GM19455 (cell line): Measurements from ENCODE around the gene KY.

ENCODE experiments used
- ATAC-seq: cut with Tn5 transposase; IDR thresholded peaks from one replicate; pipeline ENCODE4 v1.9.1; 2021; ENCODE audit not compliant: unreplicated experiment

The KY gene

DNA sequence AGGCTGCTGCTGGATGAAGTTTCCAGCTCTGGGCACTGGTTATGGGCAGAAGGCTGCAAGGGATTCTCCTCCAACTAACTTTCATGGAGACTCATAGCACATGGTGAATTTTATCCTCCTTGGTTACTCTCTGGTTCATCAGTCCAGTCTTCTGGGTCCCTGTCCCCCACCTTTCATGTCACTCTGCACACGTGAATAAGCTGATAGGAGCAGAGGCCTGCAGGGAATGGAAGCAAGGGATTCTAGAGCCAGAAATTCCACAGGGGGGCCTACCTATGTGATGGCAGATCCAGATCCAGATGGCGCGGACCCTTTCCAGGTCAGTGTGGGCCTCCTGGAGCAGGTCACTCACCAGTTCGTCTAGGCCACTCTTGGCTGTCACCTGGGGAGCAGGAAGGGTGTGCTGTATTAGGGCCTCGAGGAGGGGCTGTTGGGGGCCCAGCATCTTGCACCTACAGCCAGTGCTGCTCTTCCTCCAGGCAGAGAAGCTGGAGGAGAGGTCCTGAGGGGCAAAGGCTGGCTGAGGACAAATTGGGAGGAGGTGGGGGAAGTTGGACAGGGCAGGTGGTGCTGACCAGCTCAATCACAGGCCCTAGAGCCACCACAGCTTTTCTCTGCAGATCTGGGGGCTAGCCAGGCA is 30.2 kb downstream of the KY start:
- no peak for ATAC-seq

DNA sequence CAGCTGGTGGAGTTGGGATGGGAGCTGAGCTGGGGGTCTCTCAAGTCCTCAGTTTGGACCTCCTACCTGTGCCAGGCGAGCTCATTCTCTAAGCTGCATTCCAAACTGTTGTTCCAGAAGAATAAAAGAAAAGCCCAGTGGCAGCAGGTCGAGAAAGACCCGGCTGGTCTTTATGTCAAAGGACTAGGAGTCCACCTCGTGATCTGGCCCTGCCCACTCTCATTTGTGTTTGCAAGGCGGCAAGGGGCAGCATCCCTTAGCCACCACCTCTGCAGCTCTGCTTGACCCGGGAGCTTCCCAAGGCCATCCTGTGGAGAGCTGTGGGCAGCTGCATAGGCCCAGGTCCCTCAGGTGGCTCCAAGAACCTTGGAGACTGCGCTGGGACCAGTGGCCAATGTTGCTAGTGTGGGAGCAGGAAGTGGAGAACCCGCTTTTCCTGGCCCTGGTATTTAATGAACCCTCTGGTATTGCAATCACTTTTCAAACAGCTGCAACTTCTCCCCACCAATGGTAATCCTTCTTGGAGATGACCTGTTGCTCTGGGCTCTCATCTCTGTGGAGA is 30.9 kb downstream of the KY start:
- no peak for ATAC-seq

DNA sequence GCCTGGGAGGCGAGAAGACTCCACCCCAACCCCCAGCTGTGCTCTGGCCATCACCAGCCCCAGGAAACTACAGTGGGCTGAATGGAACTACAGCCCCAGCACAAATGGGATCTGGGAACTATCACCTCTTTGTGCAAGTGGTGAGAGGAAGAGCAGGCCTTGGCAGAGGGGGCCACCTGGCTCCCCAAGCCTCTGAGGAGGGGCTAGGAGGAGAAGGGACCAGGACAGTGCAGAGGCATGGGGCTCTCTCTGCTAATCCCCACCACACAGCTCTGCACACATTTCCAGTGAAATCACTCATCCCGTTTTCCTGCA is 31.6 kb downstream of the KY start:
- ATAC-seq = no peak

DNA sequence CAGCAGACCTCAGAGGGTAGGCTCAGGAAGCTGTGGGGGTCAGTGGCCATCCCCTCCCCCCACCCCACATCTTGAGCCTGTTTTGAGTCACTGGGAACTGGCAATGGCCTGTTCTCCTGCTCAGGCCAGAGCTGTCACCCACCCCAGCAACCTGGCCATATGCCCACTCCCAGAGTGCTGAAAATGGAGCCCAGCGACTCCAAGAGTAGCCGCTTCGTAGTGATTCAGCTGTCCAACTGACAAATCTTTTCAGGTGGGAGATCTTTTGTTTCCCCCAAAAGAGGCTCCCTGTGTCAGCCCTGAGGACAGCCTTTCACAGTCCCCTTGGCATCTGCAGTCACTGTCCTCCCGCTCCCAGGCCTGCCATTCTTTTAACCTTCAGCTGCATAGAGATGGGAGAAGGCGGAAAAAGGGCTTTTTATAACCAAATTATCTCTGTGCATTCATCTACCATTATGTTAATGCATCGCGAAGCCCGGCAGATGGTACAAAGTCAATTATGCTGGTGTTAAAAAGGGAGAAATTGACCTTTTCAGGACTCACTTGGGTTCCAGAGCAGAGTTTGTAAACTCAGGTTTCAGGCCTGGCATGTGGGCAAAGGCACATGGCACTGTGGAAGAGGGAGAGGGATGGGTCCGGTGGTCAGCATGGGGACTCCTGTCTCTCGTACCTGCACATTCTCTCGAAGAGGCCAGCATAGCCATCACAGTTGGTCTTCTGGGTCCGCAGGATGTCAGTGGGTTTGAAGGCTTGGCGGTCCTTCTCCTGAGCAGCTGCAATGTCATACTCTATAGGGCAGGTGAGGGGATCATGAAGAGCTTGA is 32.1 kb downstream of the KY start:
- ATAC-seq = no peak

DNA sequence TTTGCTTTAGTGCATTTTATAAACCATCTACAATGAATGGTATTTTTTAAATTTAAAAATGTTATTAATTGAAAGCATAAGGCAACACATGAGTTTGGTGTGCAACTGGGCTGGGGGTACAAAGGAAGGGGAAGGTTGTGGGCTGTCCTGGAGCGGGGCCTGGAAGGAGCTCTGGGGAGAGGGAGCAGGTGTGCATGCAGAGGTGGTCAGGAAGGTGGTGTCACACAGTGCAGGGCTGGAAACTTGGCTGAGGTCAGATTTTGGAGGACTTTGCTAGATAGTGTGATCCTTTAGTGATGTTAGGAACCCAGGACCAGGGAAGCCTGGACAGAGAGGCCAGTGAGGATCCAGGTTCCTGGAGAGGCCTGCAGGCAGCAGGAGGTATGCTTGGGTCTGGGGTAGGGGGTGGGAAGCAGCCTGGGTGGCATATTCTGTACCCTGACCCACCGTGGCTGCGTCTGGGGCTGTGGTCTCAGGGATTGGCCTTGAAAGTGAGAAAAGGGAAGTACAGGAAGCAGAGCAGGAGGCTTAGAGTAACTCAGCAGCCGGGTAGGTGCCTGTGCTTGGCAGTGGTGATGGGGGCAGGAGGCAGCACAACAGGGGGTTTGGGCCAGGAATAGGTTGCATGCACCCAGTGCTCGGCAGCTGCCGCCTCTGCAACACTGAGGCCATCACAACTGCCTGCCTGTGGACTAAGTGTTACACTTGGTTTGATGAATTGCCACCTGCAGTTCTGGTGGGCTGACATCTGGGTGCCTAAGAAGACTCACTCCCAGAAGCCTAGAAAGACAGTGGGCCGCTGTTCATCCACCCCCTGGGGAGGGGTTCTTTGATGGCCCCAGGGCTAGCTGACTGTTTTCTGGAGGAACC is 33.0 kb downstream of the KY start:
- ATAC-seq = no peak

DNA sequence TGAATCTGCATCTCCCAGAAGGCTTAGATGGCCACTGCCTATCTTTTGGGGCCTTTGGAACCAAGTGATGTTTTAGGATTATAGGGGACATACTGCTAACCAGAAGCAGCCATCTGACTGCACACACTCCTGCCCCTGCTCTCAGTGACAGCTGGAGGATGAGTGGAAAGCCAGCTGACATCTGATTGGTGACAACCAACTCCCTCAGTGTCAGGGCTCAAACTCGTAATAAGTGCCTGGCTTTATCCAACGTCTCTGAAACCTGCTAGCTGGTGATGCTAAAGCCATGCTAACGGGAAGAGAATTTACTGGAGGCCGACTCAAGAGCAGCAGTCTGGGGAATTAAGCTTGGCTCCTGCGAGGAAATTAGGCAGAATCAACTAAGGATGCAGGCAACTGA is 35.1 kb downstream of the KY start:
- ATAC-seq = no peak

DNA sequence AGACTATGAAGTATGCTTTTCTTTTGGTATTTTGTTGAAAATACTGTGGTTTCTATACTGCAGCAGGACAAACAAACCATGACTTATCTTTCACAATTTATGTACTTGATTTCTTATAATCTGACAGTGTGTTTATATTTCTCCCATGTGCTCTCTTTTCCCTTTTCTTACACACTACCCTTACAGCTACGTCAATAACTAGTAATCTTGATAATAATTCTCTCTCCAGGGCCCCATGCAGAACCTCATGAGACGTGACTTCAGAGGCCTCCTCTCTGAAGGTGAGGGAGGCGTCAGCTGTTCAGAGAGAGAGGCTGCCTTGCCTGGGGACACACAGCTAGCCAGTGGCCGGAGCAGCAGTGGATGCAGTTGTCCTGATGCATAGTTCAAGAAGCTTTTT is 35.9 kb downstream of the KY start:
- ATAC-seq = no peak

DNA sequence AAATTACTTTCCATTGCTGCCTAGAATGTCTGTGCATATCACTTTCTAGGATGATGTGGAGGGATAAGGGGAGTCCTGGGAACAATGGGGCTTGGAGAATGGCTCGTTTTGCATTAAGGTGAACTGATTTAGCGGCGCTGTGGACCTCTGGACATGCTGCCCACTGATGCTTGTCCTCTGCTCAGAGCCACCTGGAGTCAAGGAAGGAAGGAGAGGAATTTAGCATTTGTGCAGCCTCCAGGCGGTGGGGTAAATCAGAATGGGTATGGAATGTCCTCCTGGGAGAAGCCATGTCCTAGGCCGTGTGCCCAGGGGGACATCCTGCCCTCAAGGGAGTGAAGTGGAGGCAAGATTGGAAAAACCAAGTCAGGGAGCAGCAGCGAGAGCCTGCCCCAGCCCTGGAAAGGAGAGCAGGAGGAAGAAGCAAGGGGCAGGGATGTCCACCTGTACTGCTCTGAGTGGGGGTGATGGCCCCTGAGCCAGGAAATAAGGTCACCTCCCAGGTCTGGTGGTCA is 37.8 kb downstream of the KY start:
- ATAC-seq = no peak

DNA sequence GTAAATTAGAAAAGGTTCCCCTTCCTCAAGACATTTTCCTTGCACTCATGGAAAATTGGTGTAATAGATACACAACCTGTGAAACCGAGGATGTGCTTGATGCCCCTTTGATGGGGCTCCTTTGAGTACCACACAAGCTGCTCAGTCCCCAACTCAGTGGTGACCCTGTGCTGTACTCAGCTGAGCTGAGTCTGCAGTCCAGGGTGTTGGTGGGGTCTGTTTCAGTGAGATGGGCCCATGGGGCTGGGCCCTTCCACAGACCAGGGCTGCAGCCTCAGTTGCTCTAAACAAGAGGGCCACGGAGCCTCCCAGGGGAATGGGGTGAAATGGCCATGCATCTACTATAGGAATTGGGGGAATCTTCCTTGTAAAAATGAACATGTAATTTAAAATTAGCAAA is 39.3 kb downstream of the KY start:
- ATAC-seq = no peak

DNA sequence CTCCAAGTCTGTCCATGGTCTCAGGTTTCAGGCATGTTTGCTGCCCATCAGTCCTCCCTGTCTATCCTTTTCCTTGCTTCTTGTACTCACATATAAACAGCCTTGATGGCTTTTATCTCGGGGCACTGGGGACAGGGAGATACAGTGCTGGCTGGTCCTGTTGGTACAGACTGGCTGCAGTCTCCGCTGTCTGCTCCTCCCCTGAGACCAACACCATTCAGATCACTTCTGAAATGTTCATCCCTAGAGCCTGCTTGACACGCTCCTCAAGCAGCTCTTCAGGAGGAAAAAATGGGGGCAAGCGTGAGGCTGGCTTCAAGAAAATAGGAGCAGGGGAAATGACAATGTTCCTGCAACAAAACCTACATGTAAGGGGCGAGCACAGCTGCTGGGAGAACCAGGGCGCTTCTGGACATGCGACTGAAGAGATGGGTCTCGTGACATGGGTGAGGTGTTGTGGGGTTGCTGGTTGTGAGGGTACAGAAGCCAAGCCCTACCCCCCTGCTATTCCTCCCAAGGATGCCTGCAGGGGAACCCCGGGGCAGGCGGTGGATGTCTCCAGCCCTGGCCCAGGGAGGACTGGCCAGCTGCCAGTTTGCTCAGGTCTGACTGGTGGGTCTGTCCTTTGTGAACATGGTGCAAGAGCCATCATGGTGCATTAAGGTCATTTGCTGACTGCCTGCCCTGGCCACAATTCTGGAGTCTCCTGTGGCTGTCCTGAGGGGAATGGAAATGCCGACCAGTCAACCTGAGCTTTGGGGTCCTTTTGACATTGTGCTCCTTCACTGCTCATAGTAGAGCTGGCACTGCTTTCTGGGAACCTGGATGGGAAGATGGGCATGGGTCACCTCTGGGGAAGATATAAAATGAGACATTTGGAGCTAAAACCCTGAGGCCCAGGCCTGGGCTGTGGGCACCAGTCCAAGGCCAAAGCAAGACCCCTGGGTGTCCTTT is 40.1 kb downstream of the KY start:
- ATAC-seq = no peak

DNA sequence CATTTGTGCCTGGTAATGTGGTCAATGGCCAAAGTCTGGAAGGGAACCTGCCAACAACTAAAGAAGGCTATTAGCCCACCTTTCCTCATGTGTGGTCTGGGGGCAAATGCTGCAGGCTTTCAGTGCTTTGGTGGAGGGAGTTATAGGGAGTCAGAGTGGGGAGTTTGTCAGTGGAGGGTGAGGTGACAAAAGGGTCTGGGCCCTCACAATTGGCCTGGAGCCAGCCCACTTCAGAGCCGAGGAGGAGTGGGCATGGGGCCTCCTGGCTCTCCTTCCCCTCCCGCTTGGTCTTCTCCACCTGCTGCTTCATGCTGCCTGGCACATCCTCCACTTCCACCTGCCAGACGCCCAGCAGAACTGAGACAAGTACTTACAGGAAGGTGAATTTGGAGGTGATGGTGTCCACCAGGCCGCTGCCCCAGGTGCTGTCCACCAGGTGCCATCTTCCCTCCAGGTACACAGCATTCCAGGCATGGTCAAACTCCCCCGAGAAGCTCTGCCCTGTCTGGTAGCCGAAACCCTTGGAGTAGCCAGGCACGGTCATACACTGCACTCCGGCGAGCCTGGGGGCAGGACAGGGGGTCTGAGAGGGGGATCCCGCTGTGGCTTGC is 40.9 kb downstream of the KY start:
- ATAC-seq = no peak

DNA sequence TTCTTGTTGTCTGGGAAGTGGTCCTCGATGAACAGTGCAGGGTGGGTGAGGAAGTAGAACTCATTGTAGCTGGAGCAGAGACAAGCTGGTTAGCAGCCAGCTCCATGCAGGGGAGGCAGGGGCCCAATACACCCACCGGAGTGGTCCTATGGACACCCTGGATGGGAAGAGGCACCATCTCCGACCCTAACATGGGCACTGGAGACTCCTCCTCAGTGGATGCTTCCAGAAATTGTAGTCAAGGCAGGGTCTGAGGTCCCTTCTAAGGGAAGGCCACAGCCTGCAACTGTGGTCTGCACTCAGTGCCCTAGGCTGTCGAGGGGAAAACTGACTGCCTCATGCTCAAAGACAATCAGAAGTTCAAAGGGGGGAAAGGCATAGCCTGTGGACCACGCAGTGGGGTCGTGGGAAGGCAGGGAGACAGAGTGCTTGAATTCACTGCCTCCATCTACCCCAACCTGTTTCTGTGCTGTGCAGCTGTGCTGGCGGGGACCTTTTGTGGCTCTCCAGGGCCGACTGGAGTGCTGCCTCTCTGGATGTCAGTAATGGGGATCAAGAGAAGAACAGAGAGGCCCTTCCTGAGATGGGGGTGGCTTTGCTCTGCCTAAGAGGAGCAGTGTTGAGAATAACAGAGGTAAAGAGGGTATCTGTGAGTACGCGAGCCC is 41.9 kb downstream of the KY start:
- no peak for ATAC-seq

DNA sequence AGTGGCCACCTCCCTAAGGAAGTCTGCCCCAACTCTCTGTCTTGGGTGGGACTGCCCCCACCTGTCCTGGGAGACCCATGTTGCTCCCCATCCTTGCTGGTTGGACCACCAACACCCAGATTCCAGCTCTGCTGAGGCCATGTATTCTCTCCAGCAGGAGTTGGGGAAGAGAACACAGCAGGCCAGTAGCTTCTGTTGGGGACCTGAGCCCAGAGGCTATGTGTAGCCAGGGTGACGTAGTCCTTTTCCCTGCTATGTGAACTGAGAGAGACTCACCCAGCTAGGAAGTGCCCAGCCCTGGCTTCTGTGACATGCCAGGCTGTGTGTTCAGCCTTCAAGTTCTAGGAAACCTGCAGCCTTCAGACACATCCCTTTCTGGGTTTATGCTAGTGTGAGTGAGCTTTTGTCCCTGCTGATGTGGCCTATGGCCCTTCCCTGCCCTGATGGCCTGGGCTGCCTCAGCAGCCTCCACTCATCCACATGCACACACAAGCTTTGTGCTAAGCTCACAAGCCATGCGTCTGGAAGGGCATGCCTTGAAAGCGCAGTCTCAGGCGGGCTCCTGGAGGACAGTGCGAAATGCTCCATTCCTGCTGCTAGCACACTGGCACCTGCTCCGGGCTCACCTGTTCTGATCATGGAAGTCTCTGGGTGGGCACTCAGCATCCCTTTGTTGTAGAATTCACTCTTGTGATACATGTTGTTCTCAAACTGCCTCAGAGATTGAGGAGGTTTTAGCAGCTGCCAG is 42.6 kb downstream of the KY start:
- ATAC-seq = no peak

DNA sequence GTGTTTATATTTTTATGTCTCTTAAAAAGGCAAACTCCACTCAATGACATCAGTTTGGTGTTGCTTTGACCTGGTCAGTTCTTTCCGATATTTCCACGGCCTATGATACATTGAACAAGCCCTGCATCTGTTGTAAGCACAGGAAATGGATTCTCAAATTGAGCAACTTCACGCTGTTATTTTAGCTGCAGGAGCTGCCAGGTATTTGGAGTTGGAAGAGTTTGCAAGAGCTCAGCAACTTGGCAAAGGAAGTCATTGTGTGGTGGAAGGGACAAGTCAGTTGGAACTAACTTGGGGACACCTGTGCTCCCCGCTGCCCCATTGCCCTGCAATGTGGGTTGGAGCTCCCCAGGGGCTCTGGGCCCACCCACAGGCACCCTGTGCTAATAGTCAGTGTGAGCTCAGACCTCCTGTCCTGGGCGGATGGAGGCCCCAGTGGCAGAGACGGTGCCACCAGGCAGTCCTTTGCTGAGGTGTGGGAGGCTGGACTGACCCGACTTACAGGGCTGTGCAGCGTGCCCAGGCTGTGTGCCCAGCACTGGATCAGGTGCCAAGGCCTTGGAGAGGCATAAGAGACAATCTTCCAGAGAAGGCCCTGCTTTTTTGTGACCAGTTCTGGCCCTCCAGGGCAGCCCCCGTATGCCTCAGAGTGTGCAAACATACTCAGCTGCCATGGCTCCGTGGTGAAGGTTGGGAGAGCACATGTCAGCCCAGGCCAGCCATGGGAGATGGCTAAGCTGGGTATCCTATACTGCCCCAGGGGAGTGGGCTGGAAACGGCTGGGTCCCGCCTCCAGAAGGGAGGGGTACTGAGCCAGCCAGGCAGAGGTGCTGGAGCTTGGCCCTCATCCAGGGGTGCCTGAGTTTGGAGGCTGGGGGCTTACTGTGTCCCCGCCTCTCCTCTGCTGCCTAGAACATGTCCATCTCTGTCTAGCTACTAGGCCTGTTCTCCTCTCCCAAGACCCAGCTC is 43.5 kb downstream of the KY start:
- no peak for ATAC-seq

DNA sequence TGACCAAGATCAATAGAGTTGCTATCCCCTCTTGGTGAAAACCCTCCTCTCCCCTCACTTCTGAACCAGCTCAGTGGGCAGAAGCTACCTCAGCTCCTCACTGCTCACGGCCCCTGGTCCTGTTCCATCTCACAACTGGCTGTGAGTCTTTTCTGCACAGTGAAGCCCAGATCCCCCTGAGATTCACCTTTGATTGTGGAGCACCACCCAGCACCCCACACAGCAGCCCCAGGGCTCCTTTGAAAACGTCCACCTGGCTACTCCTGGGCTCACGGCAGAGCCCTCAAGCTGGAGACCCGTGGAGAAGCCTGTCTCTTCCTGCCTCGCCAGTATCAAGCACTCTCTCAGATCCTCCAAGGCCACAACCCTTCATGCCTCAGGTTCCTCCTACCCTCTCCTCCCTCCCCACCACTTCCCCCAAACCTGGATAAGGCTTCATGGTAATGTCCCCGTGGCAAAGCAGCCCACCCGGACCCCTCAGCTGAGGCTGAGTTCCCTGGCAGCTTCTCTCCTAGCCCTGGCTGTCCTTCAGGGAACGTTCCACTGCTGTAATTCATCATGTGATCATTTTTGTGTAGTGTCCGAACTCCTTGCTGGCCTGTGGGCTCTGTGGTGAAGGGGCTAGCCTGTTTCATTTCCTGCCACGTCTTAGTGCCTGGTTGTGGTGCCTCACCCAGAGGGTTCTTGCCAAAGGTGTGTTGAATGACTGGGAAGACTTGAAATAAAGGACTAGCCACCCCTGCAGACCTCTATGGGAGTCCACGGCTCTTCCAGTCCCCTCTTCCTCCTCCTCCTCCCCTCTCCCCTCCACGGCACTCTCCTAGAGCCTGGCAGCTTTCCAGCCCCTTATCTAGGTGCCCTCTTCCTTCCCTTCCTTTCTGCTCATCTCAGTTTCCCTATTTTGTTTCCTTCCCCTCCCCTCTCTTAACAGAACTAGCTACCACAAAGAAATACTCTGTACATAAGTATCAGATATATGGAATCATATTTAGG is 44.5 kb downstream of the KY start:
- no peak for ATAC-seq

DNA sequence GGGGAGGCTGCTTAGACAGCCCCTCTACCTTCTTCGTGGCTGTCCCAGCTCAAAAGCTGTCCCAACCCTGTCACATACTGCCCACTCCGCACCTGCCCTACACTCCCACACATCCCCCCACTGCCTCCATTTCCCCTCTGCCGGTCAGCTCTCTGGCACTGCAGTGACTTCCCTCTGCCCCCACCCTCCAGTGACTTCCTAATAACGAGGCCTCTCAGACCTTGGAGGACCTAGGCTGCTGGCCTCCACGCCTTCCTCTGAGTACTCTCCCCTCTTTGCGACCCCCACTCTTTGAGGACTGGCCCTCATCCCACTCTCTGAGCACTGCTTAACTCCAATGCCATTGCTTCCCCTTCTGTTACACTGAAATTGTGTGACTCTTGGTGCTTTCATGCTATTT is 45.3 kb downstream of the KY start:
- no peak for ATAC-seq
